ENCODE results near the gene GALNT16. TPM values are rescaled to one million over a fixed set of nuclear protein-coding genes. Genes with fewer than 3 reads are reported as not detected.
A peak's percentile ranks its signal among the peaks of the same experiment; 100 is the strongest.

GALNT16 gene
- total and polyA plus RNA-seq, 4 donors = 6.5 to 16.1 (median 8.9) TPM

GRCh38 chr14:69321601-69322330 is 61.8 kb downstream of the GALNT16 start:
- peak in 1 of 2 donors; percentile 45 for DNase-seq

GRCh38 chr14:69323266-69323998 is 63.5 kb downstream of the GALNT16 start:
- 87 to 89% methylated on average over 11 of the region's 11 CpGs for WGBS, 2 donors
- Histone ChIP-seq H3K4me1 (ENCODE audit: control insufficient read depth in 1 of 2, insufficient read depth in 2 of 2, low read length in 2 of 2) (no peaks in the 10 kb centered on the region), H3K4me3 (ENCODE audit: low read length in 2 of 2) (no peak overlapping the region), H3K27ac (ENCODE audit: low read depth in 1 of 2, low read length in 2 of 2) (no peak overlapping the region), H3K36me3 (ENCODE audit: control insufficient read depth in 1 of 2, insufficient read depth in 2 of 2, low read length in 1 of 2) (no peaks in the 10 kb centered on the region), H3K9me3 (ENCODE audit: control insufficient read depth, low read length) (no peaks in the 10 kb centered on the region), H3K27me3 (ENCODE audit: control insufficient read depth in 1 of 2, insufficient read depth in 2 of 2, low read length in 1 of 2) (no peaks in the 10 kb centered on the region)
- DNase-seq = peak in 1 of 2 donors; percentile 53
- ATAC-seq (ENCODE audit: low FRiP score) = no peak
- intact Hi-C loops (cut with DNase I) = no loop called here

More at GRCh38 chr14:69321601-69322330, 61.8 kb downstream of the GALNT16 start:
- ATAC-seq (ENCODE audit: low FRiP score) = no peak
- 88 to 90% methylated on average over 11 of the region's 11 CpGs for WGBS, 2 donors
- no peaks in the 10 kb centered on the region for H3K36me3 ChIP-seq (ENCODE audit: control insufficient read depth in 1 of 2, insufficient read depth in 2 of 2, low read length in 1 of 2)
- H3K27me3 ChIP-seq (ENCODE audit: control insufficient read depth in 1 of 2, insufficient read depth in 2 of 2, low read length in 1 of 2) = no peaks in the 10 kb centered on the region
- no peak overlapping the region for H3K27ac ChIP-seq (ENCODE audit: low read depth in 1 of 2, low read length in 2 of 2)
- no peak overlapping the region for H3K4me3 ChIP-seq (ENCODE audit: low read length in 2 of 2)
- no peaks in the 10 kb centered on the region for H3K4me1 ChIP-seq (ENCODE audit: control insufficient read depth in 1 of 2, insufficient read depth in 2 of 2, low read length in 2 of 2)
- no peaks in the 10 kb centered on the region for H3K9me3 ChIP-seq (ENCODE audit: control insufficient read depth, low read length)
- intact Hi-C loops (cut with DNase I) = no loop called here

GRCh38 chr14:69323999-69324282 is 64.0 kb downstream of the GALNT16 start:
- Histone ChIP-seq H3K27ac (ENCODE audit: low read depth in 1 of 2, low read length in 2 of 2) (no peak overlapping the region), H3K4me1 (ENCODE audit: control insufficient read depth in 1 of 2, insufficient read depth in 2 of 2, low read length in 2 of 2) (no peaks in the 10 kb centered on the region), H3K36me3 (ENCODE audit: control insufficient read depth in 1 of 2, insufficient read depth in 2 of 2, low read length in 1 of 2) (no peaks in the 10 kb centered on the region), H3K9me3 (ENCODE audit: control insufficient read depth, low read length) (no peaks in the 10 kb centered on the region), H3K27me3 (ENCODE audit: control insufficient read depth in 1 of 2, insufficient read depth in 2 of 2, low read length in 1 of 2) (no peaks in the 10 kb centered on the region), H3K4me3 (ENCODE audit: low read length in 2 of 2) (no peak overlapping the region)
- intact Hi-C loops (cut with DNase I) = no loop called here
- DNase-seq = peak in 1 of 2 donors; percentile 22
- WGBS, 2 donors = 83 to 95% methylated on average over 1 of the region's 1 CpG
- ATAC-seq (ENCODE audit: low FRiP score) = no peak

- intact Hi-C loops (cut with DNase I) = no loop called here
- Histone ChIP-seq H3K36me3 (ENCODE audit: control insufficient read depth in 1 of 2, insufficient read depth in 2 of 2, low read length in 1 of 2) (no peaks in the 10 kb centered on the region), H3K4me3 (ENCODE audit: low read length in 2 of 2) (no peak overlapping the region), H3K9me3 (ENCODE audit: control insufficient read depth, low read length) (no peaks in the 10 kb centered on the region), H3K27ac (ENCODE audit: low read depth in 1 of 2, low read length in 2 of 2) (no peak overlapping the region), H3K27me3 (ENCODE audit: control insufficient read depth in 1 of 2, insufficient read depth in 2 of 2, low read length in 1 of 2) (no peaks in the 10 kb centered on the region), H3K4me1 (ENCODE audit: control insufficient read depth in 1 of 2, insufficient read depth in 2 of 2, low read length in 2 of 2) (no peaks in the 10 kb centered on the region)
- DNase-seq (peak in 1 of 2 donors; percentile 47), ATAC-seq (ENCODE audit: low FRiP score) (no peak)
- WGBS, 2 donors = 96 to 97% methylated on average over 9 of the region's 9 CpGs
Measured at GRCh38 chr14:69324341-69324931, 64.5 kb downstream of the GALNT16 start.

- ATAC-seq (ENCODE audit: low FRiP score) = no peak
- Histone ChIP-seq H3K9me3 (ENCODE audit: control insufficient read depth, low read length) (no peaks in the 10 kb centered on the region), H3K36me3 (ENCODE audit: control insufficient read depth in 1 of 2, insufficient read depth in 2 of 2, low read length in 1 of 2) (no peaks in the 10 kb centered on the region), H3K4me1 (ENCODE audit: control insufficient read depth in 1 of 2, insufficient read depth in 2 of 2, low read length in 2 of 2) (no peaks in the 10 kb centered on the region), H3K27me3 (ENCODE audit: control insufficient read depth in 1 of 2, insufficient read depth in 2 of 2, low read length in 1 of 2) (no peaks in the 10 kb centered on the region), H3K27ac (ENCODE audit: low read depth in 1 of 2, low read length in 2 of 2) (no peak overlapping the region), H3K4me3 (ENCODE audit: low read length in 2 of 2) (no peak overlapping the region)
- intact Hi-C loops (cut with DNase I) = no loop called here
- peak in 1 of 2 donors; percentile 28 for DNase-seq
- 90 to 91% methylated on average over 8 of the region's 8 CpGs for WGBS, 2 donors
Measured at GRCh38 chr14:69325086-69325485, 65.1 kb downstream of the GALNT16 start.

- H3K36me3 ChIP-seq (ENCODE audit: control insufficient read depth in 1 of 2, insufficient read depth in 2 of 2, low read length in 1 of 2) = no peaks in the 10 kb centered on the region
- DNase-seq (peak in 1 of 2 donors; percentile 52), ATAC-seq (ENCODE audit: low FRiP score) (no peak)
- H3K27me3 ChIP-seq (ENCODE audit: control insufficient read depth in 1 of 2, insufficient read depth in 2 of 2, low read length in 1 of 2) = no peaks in the 10 kb centered on the region
- H3K4me1 ChIP-seq (ENCODE audit: control insufficient read depth in 1 of 2, insufficient read depth in 2 of 2, low read length in 2 of 2) = no peaks in the 10 kb centered on the region
- 91 to 94% methylated on average over 7 of the region's 7 CpGs for WGBS, 2 donors
- H3K27ac ChIP-seq (ENCODE audit: low read depth in 1 of 2, low read length in 2 of 2) = no peak overlapping the region
- intact Hi-C loops (cut with DNase I) = no loop called here
- no peak overlapping the region for H3K4me3 ChIP-seq (ENCODE audit: low read length in 2 of 2)
- no peaks in the 10 kb centered on the region for H3K9me3 ChIP-seq (ENCODE audit: control insufficient read depth, low read length)
Measured at GRCh38 chr14:69325646-69326265, 65.8 kb downstream of the GALNT16 start.

- Histone ChIP-seq H3K36me3 (ENCODE audit: control insufficient read depth in 1 of 2, insufficient read depth in 2 of 2, low read length in 1 of 2) (no peaks in the 10 kb centered on the region), H3K27me3 (ENCODE audit: control insufficient read depth in 1 of 2, insufficient read depth in 2 of 2, low read length in 1 of 2) (no peaks in the 10 kb centered on the region), H3K27ac (ENCODE audit: low read depth in 1 of 2, low read length in 2 of 2) (no peak overlapping the region), H3K4me3 (ENCODE audit: low read length in 2 of 2) (no peak overlapping the region), H3K4me1 (ENCODE audit: control insufficient read depth in 1 of 2, insufficient read depth in 2 of 2, low read length in 2 of 2) (no peaks in the 10 kb centered on the region), H3K9me3 (ENCODE audit: control insufficient read depth, low read length) (no peaks in the 10 kb centered on the region)
- WGBS, 2 donors = 64 to 74% methylated on average over 6 of the region's 6 CpGs
- peak in 1 of 2 donors; percentile 42 for DNase-seq
- ATAC-seq (ENCODE audit: low FRiP score) = no peak
- intact Hi-C loops (cut with DNase I) = no loop called here
Measured at GRCh38 chr14:69326611-69327010, 66.7 kb downstream of the GALNT16 start.

- intact Hi-C loops (cut with DNase I) = no loop called here
- WGBS, 2 donors = 70 to 73% methylated on average over 5 of the region's 5 CpGs
- H3K27me3 ChIP-seq (ENCODE audit: control insufficient read depth in 1 of 2, insufficient read depth in 2 of 2, low read length in 1 of 2) = no peaks in the 10 kb centered on the region
- no peak overlapping the region for H3K27ac ChIP-seq (ENCODE audit: low read depth in 1 of 2, low read length in 2 of 2)
- no peak overlapping the region for H3K4me3 ChIP-seq (ENCODE audit: low read length in 2 of 2)
- peak in 1 of 2 donors; percentile 23 for DNase-seq
- H3K4me1 ChIP-seq (ENCODE audit: control insufficient read depth in 1 of 2, insufficient read depth in 2 of 2, low read length in 2 of 2) = no peaks in the 10 kb centered on the region
- H3K36me3 ChIP-seq (ENCODE audit: control insufficient read depth in 1 of 2, insufficient read depth in 2 of 2, low read length in 1 of 2) = no peaks in the 10 kb centered on the region
- H3K9me3 ChIP-seq (ENCODE audit: control insufficient read depth, low read length) = no peaks in the 10 kb centered on the region
- ATAC-seq (ENCODE audit: low FRiP score) = no peak
Measured at GRCh38 chr14:69327507-69327906, 67.5 kb downstream of the GALNT16 start.
